Raji (cell line): ENCODE results near the gene C18orf63.

Experiments used
- POLR2A ChIP-seq: IDR thresholded peaks from 2 replicates; pipeline ENCODE4 v1.6.1; 2011; ENCODE audit warnings: low read depth, low read length, control low read depth; ENCODE audit not compliant: insufficient read depth

Gene C18orf63

GRCh38 chr18:74382481-74383017 is 66.9 kb downstream of the C18orf63 start:
- TF ChIP-seq POLR2A: no peak

- no peak for TF ChIP-seq POLR2A
Observed at GRCh38 chr18:74387383-74387782, 71.7 kb downstream of the C18orf63 start.

GRCh38 chr18:74388227-74388626 is 72.6 kb downstream of the C18orf63 start:
- no peak for TF ChIP-seq POLR2A

DNA sequence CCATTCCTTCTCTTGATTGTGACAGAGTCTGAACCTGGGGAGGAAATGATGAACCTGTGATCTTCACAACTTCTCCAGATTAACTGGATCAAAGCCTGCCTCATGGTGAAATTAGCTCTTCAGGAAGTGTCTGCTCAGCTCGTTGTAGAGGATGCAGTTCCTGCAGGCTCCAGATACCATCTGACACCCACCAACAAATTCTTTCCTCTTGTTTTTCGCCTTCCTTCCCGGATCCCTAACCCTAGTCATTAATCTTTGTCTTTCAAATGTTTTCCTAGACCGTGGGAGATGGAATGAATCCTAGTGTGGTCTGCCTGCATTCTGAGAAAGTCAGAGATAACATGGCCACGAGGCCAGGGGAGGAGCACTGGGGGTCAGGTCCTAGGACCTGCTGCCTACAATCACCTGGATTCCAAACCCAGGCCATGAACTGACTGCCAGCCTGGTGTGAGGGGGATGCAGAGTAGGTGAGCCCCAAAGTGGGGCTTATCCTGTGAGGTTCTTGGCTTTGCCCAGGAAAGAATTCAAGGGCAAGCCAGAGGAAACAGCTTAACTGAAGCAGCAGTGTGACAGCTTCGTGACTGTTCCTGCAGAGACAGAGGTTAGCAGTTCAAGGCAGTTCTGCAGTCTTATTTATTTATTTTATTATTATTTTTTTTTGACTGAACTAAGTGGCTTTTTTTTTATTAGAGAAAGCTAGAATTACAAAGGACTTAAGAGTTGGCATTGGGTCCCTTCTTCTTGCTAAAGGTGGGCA is 73.7 kb downstream of the C18orf63 start:
- TF ChIP-seq POLR2A: no peak

DNA sequence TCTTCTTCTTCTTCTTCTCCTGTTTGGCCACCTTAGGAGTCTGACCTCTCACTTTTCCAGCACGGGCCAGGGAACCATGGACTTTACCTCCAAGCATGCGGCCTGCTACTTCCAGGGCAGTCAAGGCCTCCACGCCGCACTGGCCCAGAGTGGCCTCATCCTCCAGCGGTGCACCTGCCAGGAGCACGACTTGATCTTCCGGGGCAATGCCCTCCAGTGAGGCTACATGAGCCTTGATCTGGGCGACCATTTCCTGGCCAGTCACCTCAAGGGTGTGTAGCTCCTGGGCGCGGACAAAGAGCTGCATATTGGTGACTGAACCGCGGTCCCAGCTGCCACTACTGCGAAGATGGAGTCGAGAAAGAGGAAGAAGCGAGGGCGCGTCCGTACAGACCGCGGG is 74.4 kb downstream of the C18orf63 start:
- TF ChIP-seq POLR2A: no peak

DNA sequence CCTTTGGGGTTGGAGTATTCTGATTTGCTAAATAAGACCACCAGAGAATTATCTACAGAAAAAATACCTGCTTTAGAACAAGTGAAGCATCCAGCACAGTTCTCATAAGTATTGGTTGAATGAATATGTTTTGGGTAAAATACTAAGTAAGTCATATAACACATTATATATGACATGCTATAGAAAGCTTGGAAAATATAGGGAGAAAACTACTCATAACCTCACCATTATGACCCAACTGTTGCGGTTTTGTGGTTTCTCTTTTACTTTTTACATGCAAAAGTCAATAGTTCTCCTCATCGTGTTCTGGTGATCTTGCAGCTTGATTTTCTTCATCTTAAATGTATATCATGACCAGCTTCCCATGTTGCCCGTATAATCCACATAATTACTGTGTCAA is 75.3 kb downstream of the C18orf63 start:
- TF ChIP-seq POLR2A: no peak

DNA sequence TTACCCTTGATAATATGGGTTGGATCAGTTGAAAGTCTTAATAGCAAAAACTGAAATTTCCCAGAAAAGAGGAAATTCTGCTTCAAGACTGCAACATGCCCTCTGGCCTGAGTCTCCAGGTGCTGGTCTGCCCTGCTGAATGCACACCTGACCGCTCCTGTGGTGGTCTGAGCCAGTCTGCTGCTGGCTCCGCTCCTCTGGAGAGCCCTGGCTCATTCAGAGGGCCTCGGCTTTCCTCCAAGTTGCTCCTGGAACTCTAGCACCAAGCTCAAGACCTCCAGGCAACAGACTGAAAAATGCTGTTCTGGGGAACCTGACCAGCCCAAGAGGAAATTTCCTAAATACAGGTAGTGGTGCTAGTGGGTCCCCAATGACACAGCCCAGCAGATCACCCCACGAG is 76.7 kb downstream of the C18orf63 start:
- TF ChIP-seq POLR2A: no peak

GRCh38 chr18:74395006-74395405 is 79.4 kb downstream of the C18orf63 start:
- no peak for TF ChIP-seq POLR2A

GRCh38 chr18:74395648-74396154 is 80.1 kb downstream of the C18orf63 start:
- no peak for TF ChIP-seq POLR2A

- TF ChIP-seq POLR2A: no peak
Observed at GRCh38 chr18:74396171-74397169, 80.8 kb downstream of the C18orf63 start.

- no peak for TF ChIP-seq POLR2A
Observed at GRCh38 chr18:74397572-74397971, 81.9 kb downstream of the C18orf63 start.

GRCh38 chr18:74399091-74399887 is 83.7 kb downstream of the C18orf63 start:
- TF ChIP-seq POLR2A: no peak

- TF ChIP-seq POLR2A: no peak
Observed at GRCh38 chr18:74400813-74401212, 85.2 kb downstream of the C18orf63 start.

DNA sequence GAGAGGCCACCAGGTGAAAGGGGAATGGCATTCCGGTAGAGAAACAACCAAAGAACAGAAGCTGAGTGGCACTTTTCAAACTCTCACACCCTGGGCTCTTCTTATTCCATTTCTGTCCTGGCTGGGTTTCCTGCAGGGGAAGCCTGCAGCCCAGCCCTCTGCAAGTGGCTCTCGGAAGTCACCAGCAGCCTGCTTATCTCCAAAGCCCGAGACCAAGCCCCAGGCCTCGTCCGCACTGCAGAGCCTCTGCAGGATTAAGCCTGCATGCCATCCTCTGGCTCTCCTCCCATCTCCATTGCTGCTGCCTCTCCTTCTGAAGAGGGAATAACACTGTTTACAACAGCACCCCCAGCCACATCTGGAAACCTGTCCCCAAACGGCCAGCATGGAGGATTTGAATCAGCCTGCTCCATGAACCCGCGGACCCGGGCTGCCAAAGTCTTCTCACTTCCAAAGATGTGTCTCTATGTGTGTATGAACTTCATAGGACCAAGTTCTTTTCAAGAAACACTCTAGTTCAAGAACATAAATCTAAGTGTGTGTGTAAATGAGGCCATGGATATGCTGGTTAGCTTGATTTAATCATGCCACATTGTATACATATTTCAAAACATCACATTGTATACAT is 87.3 kb downstream of the C18orf63 start:
- no peak for TF ChIP-seq POLR2A
